Mucosa of descending colon (tissue), 3 donors: ENCODE measurements around the gene MEGF6. TPM values are rescaled to one million over a fixed set of nuclear protein-coding genes. Genes with fewer than 3 reads are reported as not detected.

Source experiments
- ATAC-seq: fragments of 200-7000 bp; cut with Tn5 transposase; one replicate; pipeline ENCODE4 v1.9.1; 2020; ENCODE audit warnings: mild to moderate bottlenecking, moderate library complexity
- DNase-seq, 3 donors: peaks; one replicate each; pipeline ENCODE4 v3.0.0-alpha.2; 2020
- H3K36me3 ChIP-seq: fragments of 200-600 bp; one replicate; pipeline ENCODE4 v1.8.0; 2021; ENCODE audit warnings: low read depth, mild to moderate bottlenecking
- H3K4me1 ChIP-seq: fragments of 200-600 bp; one replicate; pipeline ENCODE4 v1.8.0; 2021; ENCODE audit warnings: low read depth, mild to moderate bottlenecking
- H3K4me3 ChIP-seq: fragments of 200-600 bp; one replicate; pipeline ENCODE4 v1.8.0; 2021; ENCODE audit warnings: mild to moderate bottlenecking
- H3K9me3 ChIP-seq: fragments of 200-600 bp; one replicate; pipeline ENCODE4 v1.8.0; 2021; ENCODE audit warnings: mild to moderate bottlenecking
- intact Hi-C, 2 donors: fragments of 100-400 bp; cut with DNase I in 1 of 2; cut with micrococcal nuclease in 1 of 2; formaldehyde crosslinking; loops; one replicate each; pipeline versions ENCODE4 v1.11.0 to v1.11.1; 2022; cut with DNase I, micrococcal nuclease
- total RNA-seq, 3 donors: library from RNA; stranded (reverse); fragmentation: NEBNext Ultra II Directional in 2 of 3; extraction: Animal tissue kit (Norgen Biotek cat#: 25700) in 2 of 3; gene quantifications; one replicate each; pipeline versions ENCODE4 v1.2.1 to v1.2.4, GENCODE V29; 2021 to 2023
- TF ChIP-seq, protein P1 (sequence below): fragments of 200-600 bp; IDR thresholded peaks from one replicate; pipeline ENCODE4 v1.8.0; 2022; ENCODE audit warnings: antibody characterized with exemption, mild to moderate bottlenecking
- donor health status: DM: no; HTN: no; CAD: no; lungs with moderate emphysema.
- donor health status: DM: no; HTN: no; CAD: no.
- donor health status: DM: no; HTN: yes; CAD: no.

MEGF6 gene
- total RNA-seq, 3 donors from 2014 or later: 6.2 to 12.2 (median 8.5) TPM

DNA sequence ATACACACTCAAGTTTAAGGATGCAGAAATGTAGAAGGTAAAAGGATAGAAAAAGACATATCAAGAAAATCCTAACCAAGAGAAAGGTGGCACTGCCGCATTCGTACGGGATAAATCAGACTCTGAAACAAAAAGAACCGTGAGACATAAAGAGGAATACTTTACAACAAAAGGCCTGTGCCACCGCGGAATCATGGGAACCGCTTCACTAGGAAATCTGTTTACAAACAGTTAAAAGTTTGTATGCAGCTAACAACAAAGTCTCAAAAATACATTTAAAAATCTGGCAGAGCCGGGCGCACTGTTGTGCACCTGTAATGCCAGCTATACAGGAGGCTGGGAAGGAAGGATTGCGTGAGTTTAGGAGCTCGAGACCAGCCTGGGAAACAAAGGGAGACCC lies 30.5 kb upstream of the MEGF6 start:
- TF ChIP-seq, protein P1, sequence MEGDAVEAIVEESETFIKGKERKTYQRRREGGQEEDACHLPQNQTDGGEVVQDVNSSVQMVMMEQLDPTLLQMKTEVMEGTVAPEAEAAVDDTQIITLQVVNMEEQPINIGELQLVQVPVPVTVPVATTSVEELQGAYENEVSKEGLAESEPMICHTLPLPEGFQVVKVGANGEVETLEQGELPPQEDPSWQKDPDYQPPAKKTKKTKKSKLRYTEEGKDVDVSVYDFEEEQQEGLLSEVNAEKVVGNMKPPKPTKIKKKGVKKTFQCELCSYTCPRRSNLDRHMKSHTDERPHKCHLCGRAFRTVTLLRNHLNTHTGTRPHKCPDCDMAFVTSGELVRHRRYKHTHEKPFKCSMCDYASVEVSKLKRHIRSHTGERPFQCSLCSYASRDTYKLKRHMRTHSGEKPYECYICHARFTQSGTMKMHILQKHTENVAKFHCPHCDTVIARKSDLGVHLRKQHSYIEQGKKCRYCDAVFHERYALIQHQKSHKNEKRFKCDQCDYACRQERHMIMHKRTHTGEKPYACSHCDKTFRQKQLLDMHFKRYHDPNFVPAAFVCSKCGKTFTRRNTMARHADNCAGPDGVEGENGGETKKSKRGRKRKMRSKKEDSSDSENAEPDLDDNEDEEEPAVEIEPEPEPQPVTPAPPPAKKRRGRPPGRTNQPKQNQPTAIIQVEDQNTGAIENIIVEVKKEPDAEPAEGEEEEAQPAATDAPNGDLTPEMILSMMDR: no peak
- intact Hi-C loops: no loop called here
- no peak overlapping the region for H3K4me3 ChIP-seq
- H3K9me3 ChIP-seq: no peaks in the 10 kb centered on the region
- H3K4me1 ChIP-seq: no peaks in the 10 kb centered on the region
- ATAC-seq (no peak), DNase-seq (no peak)
- H3K36me3 ChIP-seq: no peaks in the 10 kb centered on the region

DNA sequence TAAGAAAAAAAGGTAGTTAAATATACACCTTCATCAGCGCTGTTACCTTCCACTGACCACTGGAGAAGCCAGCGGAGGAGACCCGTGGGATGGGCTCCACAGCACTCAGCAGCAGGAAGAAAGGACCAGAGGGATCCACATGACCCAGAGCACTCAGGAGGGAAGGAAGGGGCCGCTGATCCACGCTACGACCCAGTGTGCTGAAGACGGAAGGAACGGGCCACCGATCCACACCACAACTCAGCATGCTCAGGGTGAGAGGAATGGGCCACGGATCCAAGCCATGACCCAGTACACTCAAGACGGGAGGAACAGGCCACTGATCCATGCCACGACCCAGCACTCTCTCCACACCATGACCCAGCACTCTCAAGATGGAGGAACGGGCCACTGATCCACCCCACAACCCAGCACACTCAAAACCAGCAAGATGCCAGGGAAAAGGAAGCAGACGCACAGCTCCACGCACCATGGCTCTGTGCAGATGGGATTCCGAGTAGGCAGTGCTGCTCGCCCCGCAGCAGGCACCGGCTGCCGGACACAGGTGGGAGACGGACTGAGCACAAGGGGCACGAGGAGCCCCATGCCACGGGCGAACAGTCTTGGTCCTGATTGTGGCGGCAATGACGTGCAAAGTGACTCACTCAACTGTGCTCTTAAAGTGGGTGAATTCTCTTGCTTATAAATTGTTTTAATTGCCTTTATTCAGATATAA lies 29.9 kb upstream of the MEGF6 start:
- no peaks in the 10 kb centered on the region for H3K36me3 ChIP-seq

DNA sequence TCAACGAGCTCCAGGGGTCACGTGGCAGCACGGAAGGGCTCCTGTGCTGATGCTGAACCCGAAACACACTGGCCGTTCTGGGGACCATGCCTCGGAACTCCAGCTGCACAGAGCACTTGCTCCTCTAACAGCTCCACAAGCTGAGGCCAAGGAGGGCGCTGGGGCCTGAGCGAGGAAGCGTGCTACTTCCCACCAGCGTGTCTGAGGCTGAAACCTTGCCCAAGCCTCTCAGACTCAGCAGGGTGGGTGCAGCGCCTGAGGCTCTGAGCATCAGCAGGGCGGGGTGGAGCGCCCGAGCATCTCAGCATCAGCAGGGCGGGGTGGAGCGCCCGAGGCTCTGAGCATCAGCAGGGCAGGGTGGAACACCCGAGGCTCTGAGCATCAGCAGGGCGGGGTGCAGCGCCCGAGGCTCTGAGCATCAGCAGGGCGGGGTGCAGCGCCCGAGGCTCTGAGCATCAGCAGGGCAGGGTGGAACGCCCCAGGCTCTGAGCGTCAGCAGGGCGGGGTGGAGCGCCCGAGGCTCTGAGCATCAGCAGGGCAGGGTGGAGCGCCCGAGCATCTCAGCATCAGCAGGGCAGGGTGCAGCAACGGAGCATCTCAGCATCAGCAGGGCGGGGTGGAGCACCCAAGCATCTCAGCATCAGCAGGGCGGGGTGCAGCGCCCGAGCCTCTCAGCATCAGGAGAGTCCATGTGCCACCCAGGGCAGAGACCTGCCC lies 29.0 kb upstream of the MEGF6 start:
- TF ChIP-seq, protein P1: no peak
- intact Hi-C loops: no loop called here
- no peaks in the 10 kb centered on the region for H3K36me3 ChIP-seq
- H3K9me3 ChIP-seq: no peaks in the 10 kb centered on the region
- no peak overlapping the region for H3K4me3 ChIP-seq
- ATAC-seq (no peak), DNase-seq (peak in 2 of 3 donors; percentile 6 to 43)
- H3K4me1 ChIP-seq: no peaks in the 10 kb centered on the region

More for the DNA sequence above, 29.9 kb upstream of the MEGF6 start:
- peak in 2 of 3 donors; percentile 11 to 31 for DNase-seq
- Histone ChIP-seq H3K4me3 (no peak overlapping the region), H3K9me3 (no peaks in the 10 kb centered on the region), H3K4me1 (no peaks in the 10 kb centered on the region)
- TF ChIP-seq, protein P1: no peak
- intact Hi-C loops: no loop called here
- ATAC-seq: no peak

DNA sequence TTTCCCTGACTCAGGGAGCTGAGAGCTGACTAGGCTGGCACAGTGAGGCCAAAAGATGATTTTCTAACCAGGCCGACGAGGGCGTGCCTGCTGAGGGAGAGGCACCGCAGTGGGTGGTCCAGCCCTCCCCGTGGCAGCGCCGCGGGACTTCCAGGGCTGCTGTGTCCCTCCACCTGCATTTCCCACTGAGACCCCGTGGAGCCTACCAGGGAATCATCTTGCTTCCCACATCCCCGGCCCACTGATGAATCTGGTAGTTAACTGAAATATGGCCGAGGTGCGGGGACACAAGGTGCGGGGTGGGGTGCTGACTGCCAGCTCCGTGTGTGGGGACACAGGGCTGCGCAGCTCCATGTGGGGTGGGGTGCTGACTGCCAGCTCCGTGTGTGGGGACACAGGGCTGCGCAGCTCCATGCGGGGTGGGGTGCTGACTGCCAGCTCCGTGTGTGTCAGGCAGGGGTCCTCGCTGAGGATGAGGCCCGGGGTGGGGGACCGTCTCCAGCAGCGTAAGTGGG lies 28.1 kb upstream of the MEGF6 start:
- Histone ChIP-seq H3K4me1 (no peaks in the 10 kb centered on the region), H3K4me3 (no peak overlapping the region), H3K36me3 (peaks cover under 1% of the 10 kb centered on the region), H3K9me3 (no peaks in the 10 kb centered on the region)
- ATAC-seq: no peak
- TF ChIP-seq, protein P1: no peak
- intact Hi-C loops: no loop called here
- DNase-seq: peak in 2 of 3 donors; percentile 6 to 15

DNA sequence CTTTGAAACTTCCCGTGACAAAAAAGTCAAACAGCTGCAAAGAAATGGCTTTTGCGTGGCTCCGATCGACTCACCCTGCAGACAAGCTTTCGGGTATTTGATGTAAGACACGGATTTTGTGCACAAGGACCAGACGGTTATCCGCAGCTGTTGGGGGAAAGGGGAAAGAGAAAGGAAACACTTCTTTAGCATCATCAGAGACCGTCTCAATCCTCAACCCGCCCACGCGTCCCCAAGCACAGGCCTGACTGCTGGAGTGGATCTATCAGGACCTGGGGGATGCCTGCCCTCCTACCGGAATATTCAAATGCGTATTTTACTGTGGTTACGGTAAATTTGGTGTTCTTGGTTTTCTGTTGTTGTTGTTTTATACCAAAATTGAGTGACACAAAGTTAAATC lies 27.4 kb upstream of the MEGF6 start:
- intact Hi-C loops: no loop called here
- H3K36me3 ChIP-seq: peaks cover 5% of the 10 kb centered on the region
- TF ChIP-seq, protein P1: no peak

More for the DNA sequence above, 27.4 kb upstream of the MEGF6 start:
- no peaks in the 10 kb centered on the region for H3K4me1 ChIP-seq
- H3K4me3 ChIP-seq: no peak overlapping the region
- DNase-seq: peak in 2 of 3 donors; percentile 3 to 21
- ATAC-seq: no peak
- H3K9me3 ChIP-seq: no peaks in the 10 kb centered on the region
